ENCODE measurements around the gene KIRREL1. TPM values are rescaled to one million over a fixed set of nuclear protein-coding genes. Genes with fewer than 3 reads are reported as not detected.

KIRREL1 gene
- total RNA-seq, 2 donors from 2014 or later = not detected

DNA sequence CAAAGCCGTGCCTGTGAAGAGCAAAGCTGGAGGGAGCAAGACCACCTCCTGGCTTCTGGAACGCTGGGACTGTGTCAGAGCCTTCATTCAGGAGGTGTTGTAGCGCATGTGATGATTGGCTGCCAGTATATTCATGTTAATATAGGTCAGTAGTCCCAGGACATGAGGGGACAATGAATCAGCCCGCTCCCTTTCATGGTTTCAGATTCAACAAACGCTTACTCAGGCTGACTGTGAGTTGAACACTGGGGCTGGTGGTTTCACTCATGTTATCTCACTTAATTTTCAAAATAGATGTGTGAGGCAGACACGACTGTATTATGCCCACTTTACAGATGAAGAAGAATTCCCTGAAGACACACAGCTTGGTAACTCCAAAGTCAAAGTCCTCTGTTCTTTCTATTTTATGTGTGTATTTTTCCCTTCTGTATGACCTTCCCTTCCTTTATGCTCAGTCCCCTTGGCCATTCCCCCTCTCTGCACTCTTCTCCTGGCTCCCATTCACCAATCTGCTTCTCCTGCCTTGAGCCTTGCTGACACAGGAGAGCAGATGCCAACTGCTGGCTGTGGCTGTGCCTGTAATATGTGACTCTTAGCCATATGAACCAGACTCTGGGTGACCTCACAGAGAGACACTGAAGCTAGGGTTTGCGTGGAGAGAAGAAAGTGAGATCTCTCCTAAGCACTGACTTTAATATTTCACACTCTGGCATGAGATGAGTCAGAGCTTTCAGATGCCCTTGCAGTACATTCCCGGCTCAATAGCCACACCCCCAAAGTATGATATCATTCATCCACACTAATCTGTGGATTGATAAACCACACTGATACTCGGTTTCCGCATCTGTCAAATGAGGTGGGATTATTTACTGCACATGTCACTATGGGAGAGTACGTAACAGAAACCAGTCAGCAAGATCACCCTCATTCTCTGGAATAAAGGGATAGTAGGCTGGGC, 31.4 kb upstream of the KIRREL1 start:
- Mint-ChIP-seq H3K27me3 (ENCODE audit: low read depth) (peaks cover 32% of the 10 kb centered on the region), H3K4me3 (peak overlapping the region in 1 of 2 donors; percentile 19), H3K27ac (no peak overlapping the region), H3K36me3 (ENCODE audit: insufficient read depth in 2 of 2) (no peaks in the 10 kb centered on the region), H3K4me1 (ENCODE audit: low read depth) (peaks cover 7% of the 10 kb centered on the region), H3K9me3 (no peaks in the 10 kb centered on the region)
- DNase-seq (peak in 1 of 2 donors; percentile 2), ATAC-seq (replicated peaks in 1 of 2) (peak; percentile 57 to 80)

DNA sequence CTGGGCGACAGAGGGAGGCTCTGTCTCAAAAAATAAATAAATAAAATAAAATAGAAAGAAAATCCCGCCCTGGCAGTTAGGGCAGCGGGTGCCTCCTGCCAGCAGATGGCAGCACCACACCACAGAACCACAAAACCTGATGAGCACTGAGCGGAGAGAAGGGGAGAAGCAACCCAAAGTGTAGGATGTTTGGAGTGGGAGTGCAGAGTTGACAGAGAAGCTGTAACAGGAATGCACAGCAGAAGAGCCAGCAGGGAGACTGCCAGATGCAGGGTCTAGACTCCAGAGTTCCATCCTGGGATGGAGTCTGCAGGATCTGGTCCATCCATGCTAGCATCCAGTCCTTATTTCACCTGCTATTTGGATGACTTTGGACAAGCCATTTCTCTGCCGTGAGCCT, 29.7 kb upstream of the KIRREL1 start:
- DNase-seq (peak; percentile 57 to 62), ATAC-seq (replicated peaks in 1 of 2) (peak in 1 of 2 donors; percentile 63)
- peaks cover 26% of the 10 kb centered on the region for H3K27me3 Mint-ChIP-seq (ENCODE audit: low read depth)
- no peaks in the 10 kb centered on the region for H3K9me3 Mint-ChIP-seq
- H3K4me3 Mint-ChIP-seq = no peak overlapping the region
- H3K36me3 Mint-ChIP-seq (ENCODE audit: insufficient read depth in 2 of 2) = no peaks in the 10 kb centered on the region
- H3K27ac Mint-ChIP-seq = no peak overlapping the region
- H3K4me1 Mint-ChIP-seq (ENCODE audit: low read depth) = peaks cover 7% of the 10 kb centered on the region

DNA sequence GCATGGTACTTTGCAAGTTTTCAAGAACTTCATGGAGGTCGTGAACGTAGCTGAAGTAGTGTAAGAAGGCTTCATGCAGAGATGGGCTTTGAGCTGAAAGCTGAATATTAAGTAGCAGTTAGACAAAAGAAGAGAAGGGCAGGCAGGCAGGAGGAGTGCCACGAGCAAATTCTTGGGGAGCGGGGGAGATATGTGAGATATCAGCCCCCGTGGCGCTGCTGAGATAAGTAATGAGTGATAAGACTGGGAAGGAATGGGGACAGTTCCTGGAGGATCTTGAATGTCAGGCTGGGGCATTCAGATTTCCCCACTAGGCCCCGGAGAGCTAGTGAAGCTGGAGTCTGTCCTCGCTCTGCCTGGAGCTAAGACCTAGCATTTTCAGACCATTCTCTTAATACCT, 27.9 kb upstream of the KIRREL1 start:
- ATAC-seq (replicated peaks in 1 of 2) (no peak), DNase-seq (no peak)
- no peaks in the 10 kb centered on the region for H3K9me3 Mint-ChIP-seq
- no peaks in the 10 kb centered on the region for H3K36me3 Mint-ChIP-seq (ENCODE audit: insufficient read depth in 2 of 2)
- peaks cover 13% of the 10 kb centered on the region for H3K27me3 Mint-ChIP-seq (ENCODE audit: low read depth)
- H3K4me3 Mint-ChIP-seq = no peak overlapping the region
- H3K27ac Mint-ChIP-seq = no peak overlapping the region
- H3K4me1 Mint-ChIP-seq (ENCODE audit: low read depth) = peaks cover 7% of the 10 kb centered on the region

DNA sequence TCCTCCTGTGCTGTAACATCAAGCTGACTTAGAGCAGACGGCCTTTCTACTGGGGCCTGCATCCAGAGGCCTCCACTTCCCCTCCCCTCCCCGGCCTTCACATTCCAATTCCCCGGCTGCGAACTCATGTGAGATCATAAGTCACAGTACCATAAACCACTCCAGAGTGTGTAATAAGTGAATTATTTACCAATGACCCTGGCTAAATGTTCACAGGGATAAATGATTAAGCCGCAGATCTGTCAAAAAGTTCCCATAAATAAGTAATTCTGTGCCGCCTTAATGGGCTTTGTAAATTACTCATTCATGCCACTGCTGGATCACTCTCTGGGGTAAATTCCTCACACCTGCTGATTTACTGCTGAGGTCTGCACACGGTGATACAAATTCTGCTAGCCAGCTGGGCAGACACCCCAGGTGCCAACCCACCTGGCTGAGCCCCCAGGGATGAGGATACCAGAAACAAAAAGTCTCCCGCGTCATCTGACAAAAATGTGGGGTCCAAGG, 27.4 kb upstream of the KIRREL1 start:
- DNase-seq (no peak), ATAC-seq (replicated peaks in 1 of 2) (no peak)
- H3K36me3 Mint-ChIP-seq (ENCODE audit: insufficient read depth in 2 of 2) = no peaks in the 10 kb centered on the region
- H3K4me1 Mint-ChIP-seq (ENCODE audit: low read depth) = peaks cover 7% of the 10 kb centered on the region
- H3K9me3 Mint-ChIP-seq = no peaks in the 10 kb centered on the region
- no peak overlapping the region for H3K27ac Mint-ChIP-seq
- no peak overlapping the region for H3K4me3 Mint-ChIP-seq
- H3K27me3 Mint-ChIP-seq (ENCODE audit: low read depth) = peaks cover 13% of the 10 kb centered on the region

DNA sequence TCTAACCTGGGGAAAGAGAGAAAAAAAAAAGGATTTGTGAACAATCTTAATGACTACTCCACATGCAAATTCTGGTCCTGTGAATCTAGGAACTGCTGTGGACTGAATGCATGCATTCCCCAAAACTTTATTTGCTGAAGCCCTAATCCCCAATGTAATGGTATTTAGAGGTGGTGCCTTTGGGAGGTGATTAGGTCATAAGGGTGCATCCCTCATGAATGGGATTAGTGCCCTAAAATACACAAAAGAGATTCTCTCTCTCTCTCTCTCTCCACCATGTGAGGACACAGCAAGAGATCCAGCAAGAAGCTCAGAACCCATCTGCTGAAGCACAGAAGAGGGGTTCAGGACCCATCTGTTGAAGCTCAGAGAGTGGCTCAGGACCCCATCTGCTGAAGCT, 26.2 kb upstream of the KIRREL1 start:
- Mint-ChIP-seq H3K27me3 (ENCODE audit: low read depth) (peaks cover 5% of the 10 kb centered on the region), H3K36me3 (ENCODE audit: insufficient read depth in 2 of 2) (no peaks in the 10 kb centered on the region), H3K4me1 (ENCODE audit: low read depth) (peaks cover 2% of the 10 kb centered on the region), H3K4me3 (no peak overlapping the region), H3K9me3 (no peaks in the 10 kb centered on the region), H3K27ac (no peak overlapping the region)
- ATAC-seq (replicated peaks in 1 of 2) = no peak
- no peak for DNase-seq

DNA sequence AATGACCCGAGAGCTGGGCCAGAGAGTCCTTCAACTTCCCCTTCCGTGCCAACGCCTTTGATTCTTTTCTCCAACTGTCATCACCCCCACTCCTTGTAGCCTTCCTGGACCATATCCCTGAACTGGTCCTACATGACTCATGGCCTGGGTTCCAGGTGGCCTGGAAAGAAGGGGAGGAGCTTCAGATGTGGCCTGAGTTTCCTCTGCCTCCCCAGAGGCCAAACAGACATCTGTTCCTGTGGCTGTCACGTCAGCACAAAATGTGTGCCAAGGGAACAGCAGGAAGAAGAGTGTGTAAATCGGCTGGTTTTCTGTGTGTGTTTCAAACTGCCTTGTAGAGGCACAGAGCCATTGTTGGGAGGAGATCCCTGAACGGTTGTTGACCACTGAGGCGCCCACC, 24.9 kb upstream of the KIRREL1 start:
- Mint-ChIP-seq H3K27ac (no peak overlapping the region), H3K27me3 (ENCODE audit: low read depth) (no peaks in the 10 kb centered on the region), H3K4me3 (no peak overlapping the region), H3K9me3 (peaks cover 0 to 1% of the 10 kb centered on the region in 2 donors), H3K36me3 (ENCODE audit: insufficient read depth in 2 of 2) (no peaks in the 10 kb centered on the region), H3K4me1 (ENCODE audit: low read depth) (no peaks in the 10 kb centered on the region)
- DNase-seq (no peak), ATAC-seq (replicated peaks in 1 of 2) (no peak)

DNA sequence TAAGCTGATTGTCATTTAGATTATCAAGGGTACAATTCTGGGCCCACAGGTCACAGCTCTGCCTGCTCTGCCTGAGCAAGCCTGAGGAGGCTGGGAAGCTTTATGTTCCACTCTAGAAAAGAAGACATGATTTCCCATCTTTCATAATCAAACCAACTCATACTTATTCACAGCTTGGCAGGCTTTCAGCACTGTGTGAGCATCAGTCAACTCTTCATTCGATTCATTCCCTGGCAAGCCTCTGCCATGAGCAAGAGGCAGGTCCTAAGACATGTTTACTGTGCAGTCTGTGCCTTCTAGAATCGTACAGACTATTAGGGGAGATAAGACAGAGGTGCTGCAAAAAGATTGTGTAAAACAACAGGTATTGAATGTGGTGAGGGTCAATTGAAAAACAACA, 24.5 kb upstream of the KIRREL1 start:
- Mint-ChIP-seq H3K9me3 (peaks cover 0 to 1% of the 10 kb centered on the region in 2 donors), H3K4me3 (no peak overlapping the region), H3K4me1 (ENCODE audit: low read depth) (no peaks in the 10 kb centered on the region), H3K27ac (no peak overlapping the region), H3K27me3 (ENCODE audit: low read depth) (no peaks in the 10 kb centered on the region), H3K36me3 (ENCODE audit: insufficient read depth in 2 of 2) (no peaks in the 10 kb centered on the region)
- DNase-seq (no peak), ATAC-seq (replicated peaks in 1 of 2) (no peak)

DNA sequence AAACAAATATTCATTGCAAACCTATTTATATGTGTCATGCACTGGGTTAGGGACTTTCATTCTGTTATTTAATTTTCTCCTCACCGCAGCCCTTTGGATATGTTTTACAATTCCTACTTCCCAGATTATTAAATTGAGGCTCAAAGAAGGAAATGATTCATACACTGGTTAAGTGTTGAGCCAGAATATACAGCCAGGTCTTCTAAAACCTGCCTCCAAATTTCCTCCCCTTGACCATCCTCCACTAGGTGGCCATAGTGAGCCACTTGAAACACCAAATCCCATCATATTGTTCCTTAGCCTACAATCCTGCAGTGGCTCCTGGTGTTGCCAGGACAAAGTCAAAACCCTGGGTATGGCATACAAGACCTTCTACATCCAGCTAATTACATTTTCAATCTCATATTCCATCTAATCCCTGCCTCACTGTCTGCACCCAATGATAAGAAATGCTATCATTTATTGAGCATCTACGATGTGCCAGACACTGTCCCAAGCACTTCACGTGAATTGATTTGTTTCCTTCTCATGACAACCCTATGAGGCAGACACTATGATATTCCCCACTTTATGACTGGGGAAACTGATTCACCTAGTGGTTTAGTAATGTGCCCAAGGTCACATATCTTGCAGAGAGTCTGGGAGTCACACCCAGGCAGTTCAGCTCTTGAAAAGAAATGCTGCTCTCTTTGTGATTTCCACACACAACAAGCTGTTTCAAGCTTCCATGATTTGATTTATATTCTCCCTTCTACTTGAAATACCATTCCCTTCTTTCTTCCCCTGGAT, 23.6 kb upstream of the KIRREL1 start:
- DNase-seq = no peak
- no peaks in the 10 kb centered on the region for H3K4me1 Mint-ChIP-seq (ENCODE audit: low read depth)
- H3K27me3 Mint-ChIP-seq (ENCODE audit: low read depth) = no peaks in the 10 kb centered on the region
- ATAC-seq (replicated peaks in 1 of 2) = no peak
- H3K36me3 Mint-ChIP-seq (ENCODE audit: insufficient read depth in 2 of 2) = no peaks in the 10 kb centered on the region
- H3K4me3 Mint-ChIP-seq = no peak overlapping the region
- peaks cover 0 to 1% of the 10 kb centered on the region in 2 donors for H3K9me3 Mint-ChIP-seq
- no peak overlapping the region for H3K27ac Mint-ChIP-seq

DNA sequence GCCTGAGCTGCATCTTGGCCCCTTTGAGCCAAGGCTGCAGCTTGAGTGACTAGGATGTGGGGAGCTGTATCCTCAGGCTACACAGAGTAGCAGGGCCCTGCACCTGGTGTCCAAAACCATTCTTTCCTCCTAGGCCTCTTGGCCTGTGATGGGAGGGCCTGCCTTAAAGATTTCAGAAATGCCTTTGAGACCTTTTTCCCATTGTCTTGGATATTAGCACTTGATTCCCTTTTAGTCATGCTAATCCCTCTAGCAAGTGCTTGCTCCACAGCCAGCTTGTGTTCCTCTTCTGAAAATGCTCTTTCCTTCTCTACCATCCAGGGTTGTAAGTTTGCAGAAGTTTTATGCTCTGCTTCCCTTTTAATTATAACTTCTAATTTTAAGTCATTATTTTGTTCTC, 21.7 kb upstream of the KIRREL1 start:
- no peaks in the 10 kb centered on the region for H3K4me1 Mint-ChIP-seq (ENCODE audit: low read depth)
- peaks cover 0 to 1% of the 10 kb centered on the region in 2 donors for H3K9me3 Mint-ChIP-seq
- no peaks in the 10 kb centered on the region for H3K36me3 Mint-ChIP-seq (ENCODE audit: insufficient read depth in 2 of 2)
- no peak overlapping the region for H3K27ac Mint-ChIP-seq
- no peak overlapping the region for H3K4me3 Mint-ChIP-seq
- ATAC-seq (replicated peaks in 1 of 2) = no peak
- no peak for DNase-seq
- peaks cover 1% of the 10 kb centered on the region for H3K27me3 Mint-ChIP-seq (ENCODE audit: low read depth)

DNA sequence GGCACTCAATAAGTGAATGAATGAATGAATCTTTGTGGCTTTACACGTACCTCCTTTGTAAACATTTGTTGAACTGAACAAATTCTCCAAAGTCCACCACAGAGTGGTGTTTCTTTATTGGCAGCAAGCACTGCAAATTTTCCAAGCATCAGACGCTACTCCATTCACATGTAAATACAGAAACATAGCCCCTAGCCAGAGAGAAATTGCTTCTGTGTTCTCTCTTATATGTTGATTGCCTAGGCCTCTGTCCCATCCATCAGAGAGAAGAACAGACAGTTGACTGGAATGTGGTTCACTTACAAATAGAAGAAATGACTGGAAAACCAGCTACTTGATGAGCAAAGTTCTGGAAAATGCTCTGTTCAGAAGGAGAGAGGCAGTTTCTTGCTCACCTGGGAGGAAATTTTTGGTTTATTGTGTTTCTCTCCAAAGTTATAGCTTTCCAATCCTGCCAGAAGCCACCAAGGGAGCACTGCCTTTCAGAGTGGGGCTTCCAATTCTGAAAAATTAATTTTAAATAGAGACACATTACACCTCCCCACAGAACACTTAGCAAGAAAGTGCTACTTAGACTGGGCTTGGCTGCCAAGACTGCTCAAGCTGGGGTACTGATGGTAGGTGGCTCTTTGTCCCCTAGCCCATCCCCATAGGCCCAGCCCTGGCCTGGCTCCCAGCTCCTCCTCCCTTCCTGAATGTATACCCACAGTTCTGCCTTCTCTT, 18.1 kb upstream of the KIRREL1 start:
- ATAC-seq (replicated peaks in 1 of 2) (no peak), DNase-seq (no peak)
- no peaks in the 10 kb centered on the region for H3K4me1 Mint-ChIP-seq (ENCODE audit: low read depth)
- no peaks in the 10 kb centered on the region for H3K36me3 Mint-ChIP-seq (ENCODE audit: insufficient read depth in 2 of 2)
- no peak overlapping the region for H3K27ac Mint-ChIP-seq
- H3K27me3 Mint-ChIP-seq (ENCODE audit: low read depth) = peaks cover 22% of the 10 kb centered on the region
- H3K9me3 Mint-ChIP-seq = peaks cover 0 to 1% of the 10 kb centered on the region in 2 donors
- H3K4me3 Mint-ChIP-seq = no peak overlapping the region

DNA sequence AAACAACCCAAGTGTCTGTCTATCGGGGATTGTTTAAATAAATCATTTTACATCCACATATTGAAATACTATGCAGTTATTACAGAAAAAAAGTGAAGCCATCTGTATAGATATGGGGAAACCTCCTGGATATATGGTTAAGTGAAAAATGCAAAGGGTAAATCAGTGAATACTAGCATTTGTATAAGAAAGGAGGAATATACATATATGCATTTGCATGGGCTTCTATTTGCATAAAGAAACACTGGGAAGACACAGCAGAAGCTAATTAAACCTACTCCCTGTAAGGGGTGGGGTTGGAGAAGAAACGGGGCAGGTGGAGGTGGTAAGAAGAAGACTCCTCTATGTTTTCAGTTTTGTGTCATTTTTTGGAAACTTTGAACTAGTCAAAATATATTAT, 16.6 kb upstream of the KIRREL1 start:
- Mint-ChIP-seq H3K27ac (no peak overlapping the region), H3K9me3 (peaks cover 0 to 1% of the 10 kb centered on the region in 2 donors), H3K27me3 (ENCODE audit: low read depth) (peaks cover 22% of the 10 kb centered on the region), H3K36me3 (ENCODE audit: insufficient read depth in 2 of 2) (no peaks in the 10 kb centered on the region), H3K4me3 (no peak overlapping the region), H3K4me1 (ENCODE audit: low read depth) (no peaks in the 10 kb centered on the region)
- ATAC-seq (replicated peaks in 1 of 2) (no peak), DNase-seq (no peak)

DNA sequence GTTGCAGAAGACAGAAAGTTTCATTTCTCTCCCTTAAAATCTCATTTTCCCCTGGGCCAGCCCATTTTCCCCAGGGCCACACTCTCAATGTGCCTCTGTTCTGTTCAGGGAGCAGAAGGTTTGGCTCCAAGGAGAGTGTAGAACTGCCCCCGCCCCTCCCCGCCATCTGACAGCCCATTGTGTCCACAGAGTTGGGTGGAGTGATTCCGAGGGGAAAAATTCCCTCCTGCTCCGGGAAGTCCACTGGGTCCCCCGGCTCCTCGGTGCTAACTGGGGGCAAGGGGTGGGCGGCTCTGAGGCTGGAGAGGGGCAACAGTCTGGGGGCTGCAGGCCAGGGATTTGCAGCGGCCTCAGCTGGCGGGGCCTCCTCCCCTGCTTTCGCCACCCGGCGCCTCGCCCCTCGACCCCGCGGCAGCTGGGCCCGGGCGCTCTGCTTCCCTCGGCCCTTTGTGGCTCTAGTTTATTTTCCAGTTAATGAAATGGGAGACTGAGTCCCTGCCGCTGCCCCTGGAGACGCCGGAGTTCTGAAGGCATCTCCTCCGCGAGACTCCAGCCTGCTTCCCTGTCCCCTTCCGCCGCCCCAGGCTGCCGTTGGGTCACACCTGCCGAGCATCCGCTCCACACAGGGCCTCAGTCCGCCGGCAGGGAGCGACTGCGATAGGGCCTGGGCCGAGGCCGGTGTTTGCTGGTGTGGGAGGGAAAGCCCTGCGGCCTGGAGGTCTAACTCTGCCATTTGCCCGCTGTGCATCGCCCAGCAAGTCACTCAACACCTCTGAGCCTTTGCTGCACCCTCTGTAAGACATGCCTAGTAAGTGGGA, 14.7 kb upstream of the KIRREL1 start:
- H3K27me3 Mint-ChIP-seq (ENCODE audit: low read depth) = peaks cover 22% of the 10 kb centered on the region
- H3K27ac Mint-ChIP-seq = no peak overlapping the region
- ATAC-seq (replicated peaks in 1 of 2) = no peak
- H3K4me1 Mint-ChIP-seq (ENCODE audit: low read depth) = no peaks in the 10 kb centered on the region
- H3K36me3 Mint-ChIP-seq (ENCODE audit: insufficient read depth in 2 of 2) = no peaks in the 10 kb centered on the region
- no peak for DNase-seq
- H3K9me3 Mint-ChIP-seq = no peaks in the 10 kb centered on the region
- H3K4me3 Mint-ChIP-seq = no peak overlapping the region
